Measurements from ENCODE around the gene UACA. TPM values are rescaled to one million over a fixed set of nuclear protein-coding genes. Genes with fewer than 3 reads are reported as not detected.

Gene UACA
- total and polyA plus RNA-seq, 2 experiments from 2014 or later: 21.5 to 35.8 TPM

- Histone ChIP-seq H3K79me2 (replicated peaks; ENCODE audit: insufficient read depth) (no peaks in the 10 kb centered on the region), H3K4me3 (no peak overlapping the region), H3K9me2 (ENCODE audit: insufficient read depth) (no peaks in the 10 kb centered on the region), H3K36me3 (ENCODE audit: insufficient read depth) (no peaks in the 10 kb centered on the region), H4K20me1 (replicated peaks; ENCODE audit: insufficient read depth) (no peaks in the 10 kb centered on the region), H3K4me1 (ENCODE audit: insufficient read depth) (no peaks in the 10 kb centered on the region), H3K27me3 (ENCODE audit: insufficient read depth) (no peaks in the 10 kb centered on the region), H3K4me2 (no peak overlapping the region), H2AFZ (no peak overlapping the region), H3F3A (replicated peaks; ENCODE audit: low read depth) (no peaks in the 10 kb centered on the region), H3K27ac (ENCODE audit: low read depth) (no peak overlapping the region)
- DNase-seq (ENCODE audit: low spot score) (no peak), ATAC-seq (no peak)
- no peak overlapping the region for H3K4me3 Mint-ChIP-seq
- TF ChIP-seq CTCF (conservative IDR thresholded peaks at IDR 0.05; ENCODE audit: low read depth in 2 of 2) (no peak), REST (IDR thresholded peaks at IDR 0.05; ENCODE audit: unreplicated experiment) (no peak), ZNF331 (CRISPR knock-in tag; IDR thresholded peaks at IDR 0.05; ENCODE audit: low read depth) (no peak), POLR2AphosphoS5 (IDR thresholded peaks at IDR 0.05; ENCODE audit: low read depth) (no peak), ZNF462 (CRISPR knock-in tag; IDR thresholded peaks at IDR 0.05) (no peak), ZNF114 (CRISPR knock-in tag; IDR thresholded peaks at IDR 0.05) (no peak), NANOG (IDR thresholded peaks at IDR 0.05; ENCODE audit: borderline replicate concordance) (no peak)
- peaks cover 2% of the 10 kb centered on the region for H3K27me3 Mint-ChIP-seq (ENCODE audit: insufficient read depth, low read depth, poor library complexity)
- H3K27ac Mint-ChIP-seq: no peak overlapping the region
- no peaks in the 10 kb centered on the region for H3K36me3 Mint-ChIP-seq (ENCODE audit: low read depth)
- H3K4me1 Mint-ChIP-seq: peaks cover 4% of the 10 kb centered on the region; the same call in 1 of the 3 replicates
- no peaks in the 10 kb centered on the region for H3K9me3 Mint-ChIP-seq
These were observed 27.9 kb upstream of the UACA start for GRCh38 chr15:70791259-70791658.

Data from GM23338 (cell line).